ENCODE measurements around the gene GUCY1A1.
A peak's percentile ranks its signal among the peaks of the same experiment; 100 is the strongest.

Gene GUCY1A1

DNA sequence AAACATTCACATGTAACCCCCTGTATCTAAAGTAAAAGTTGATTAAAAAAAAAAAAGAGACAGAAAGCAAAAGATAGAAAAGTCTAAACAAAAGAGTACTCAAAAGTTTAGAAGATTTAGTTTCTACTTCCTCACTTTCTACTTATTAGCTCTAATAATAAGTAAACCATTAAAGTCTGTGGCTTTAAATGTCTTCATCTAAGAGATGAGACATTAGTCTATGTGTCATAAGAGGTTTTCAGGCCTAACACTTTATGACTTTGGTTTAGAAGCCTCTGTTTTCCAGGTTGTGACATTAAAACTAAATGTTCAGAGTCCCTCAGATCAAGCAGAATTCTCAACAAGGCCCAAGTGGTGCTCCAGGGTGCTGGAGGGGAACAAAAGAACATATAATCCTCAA is 42.2 kb upstream of the GUCY1A1 start (continued):
- no peak for TF ChIP-seq ZNF223 (tag by site-specific recombination; IDR thresholded peaks at IDR 0.05)
- no peak for TF ChIP-seq ZNF341 (tag by site-specific recombination; IDR thresholded peaks at IDR 0.05; ENCODE audit: low read depth)
- TF ChIP-seq ZNF623 (tag by site-specific recombination; IDR thresholded peaks at IDR 0.05), result no peak
- TF ChIP-seq ZBTB7A (tag by site-specific recombination; IDR thresholded peaks at IDR 0.05; ENCODE audit: low read depth), result no peak
- TF ChIP-seq KLF1 (tag by site-specific recombination; IDR thresholded peaks at IDR 0.05), result no peak
- TF ChIP-seq ZNF391 (tag by site-specific recombination; IDR thresholded peaks at IDR 0.05; ENCODE audit: borderline replicate concordance, low read depth), result no peak
- no peak for TF ChIP-seq ZNF202 (tag by site-specific recombination; IDR thresholded peaks at IDR 0.05; ENCODE audit: borderline replicate concordance)
- no peak for TF ChIP-seq SP2 (tag by site-specific recombination; IDR thresholded peaks at IDR 0.05)
- TF ChIP-seq WT1 (tag by site-specific recombination; IDR thresholded peaks at IDR 0.05), result no peak
- TF ChIP-seq YY2 (tag by site-specific recombination; IDR thresholded peaks at IDR 0.05), result no peak
- TF ChIP-seq, protein P1, sequence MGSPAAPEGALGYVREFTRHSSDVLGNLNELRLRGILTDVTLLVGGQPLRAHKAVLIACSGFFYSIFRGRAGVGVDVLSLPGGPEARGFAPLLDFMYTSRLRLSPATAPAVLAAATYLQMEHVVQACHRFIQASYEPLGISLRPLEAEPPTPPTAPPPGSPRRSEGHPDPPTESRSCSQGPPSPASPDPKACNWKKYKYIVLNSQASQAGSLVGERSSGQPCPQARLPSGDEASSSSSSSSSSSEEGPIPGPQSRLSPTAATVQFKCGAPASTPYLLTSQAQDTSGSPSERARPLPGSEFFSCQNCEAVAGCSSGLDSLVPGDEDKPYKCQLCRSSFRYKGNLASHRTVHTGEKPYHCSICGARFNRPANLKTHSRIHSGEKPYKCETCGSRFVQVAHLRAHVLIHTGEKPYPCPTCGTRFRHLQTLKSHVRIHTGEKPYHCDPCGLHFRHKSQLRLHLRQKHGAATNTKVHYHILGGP (tag by site-specific recombination; IDR thresholded peaks at IDR 0.05), result no peak

DNA sequence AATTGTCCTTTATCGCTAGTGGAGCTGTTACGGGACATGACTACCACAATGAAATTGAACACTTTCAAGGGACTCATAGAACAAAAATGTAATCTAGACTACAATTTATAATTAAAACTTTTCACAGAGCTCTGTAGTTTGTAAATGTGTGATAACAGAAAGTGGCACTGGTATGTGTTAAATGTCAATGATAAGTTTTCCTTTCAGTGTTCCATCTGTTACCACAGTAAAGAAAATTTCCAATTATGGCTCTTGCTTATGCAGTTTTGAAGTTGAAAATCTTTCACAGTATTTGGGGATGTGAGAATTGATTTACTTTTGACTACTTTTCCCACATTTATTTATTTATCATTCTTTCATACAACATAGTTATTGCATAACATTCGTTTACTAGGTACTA is 40.1 kb upstream of the GUCY1A1 start:
- no peak overlapping the region for H3K27ac ChIP-seq (ENCODE audit: extremely low read depth, low read depth, low read length)
- no peaks in the 10 kb centered on the region for H3K36me3 ChIP-seq (ENCODE audit: control insufficient read depth in 2 of 2, insufficient read depth in 1 of 2, low read length in 2 of 2)
- POLR2A ChIA-PET, result no interaction called here
- no peaks in the 10 kb centered on the region for H3K9me3 ChIP-seq (ENCODE audit: control insufficient read depth, insufficient read depth, low read depth, low read length)
- TF ChIP-seq ZNF416 (tag by site-specific recombination; IDR thresholded peaks at IDR 0.05), result no peak
- H3K4me1 ChIP-seq (ENCODE audit: control insufficient read depth, insufficient read depth, low read length), result peaks cover 13% of the 10 kb centered on the region
- H3K4me3 ChIP-seq (ENCODE audit: low read depth, low read length), result no peak overlapping the region
- CTCF ChIA-PET, result no interaction called here

- H3K4me1 ChIP-seq (ENCODE audit: control insufficient read depth, insufficient read depth, low read length), result peaks cover 13% of the 10 kb centered on the region
- ChIA-PET POLR2A (no interaction called here), CTCF (interaction anchor here (0.6 to 0.7 kb wide), 4 partner anchors 143 to 1486 kb away, joined by 3 to 5 read pairs (median 3); no protein-coding TSS in a partner anchor)
- TF ChIP-seq, protein P2, sequence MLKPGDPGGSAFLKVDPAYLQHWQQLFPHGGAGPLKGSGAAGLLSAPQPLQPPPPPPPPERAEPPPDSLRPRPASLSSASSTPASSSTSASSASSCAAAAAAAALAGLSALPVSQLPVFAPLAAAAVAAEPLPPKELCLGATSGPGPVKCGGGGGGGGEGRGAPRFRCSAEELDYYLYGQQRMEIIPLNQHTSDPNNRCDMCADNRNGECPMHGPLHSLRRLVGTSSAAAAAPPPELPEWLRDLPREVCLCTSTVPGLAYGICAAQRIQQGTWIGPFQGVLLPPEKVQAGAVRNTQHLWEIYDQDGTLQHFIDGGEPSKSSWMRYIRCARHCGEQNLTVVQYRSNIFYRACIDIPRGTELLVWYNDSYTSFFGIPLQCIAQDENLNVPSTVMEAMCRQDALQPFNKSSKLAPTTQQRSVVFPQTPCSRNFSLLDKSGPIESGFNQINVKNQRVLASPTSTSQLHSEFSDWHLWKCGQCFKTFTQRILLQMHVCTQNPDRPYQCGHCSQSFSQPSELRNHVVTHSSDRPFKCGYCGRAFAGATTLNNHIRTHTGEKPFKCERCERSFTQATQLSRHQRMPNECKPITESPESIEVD (tag by site-specific recombination; IDR thresholded peaks at IDR 0.05), result peak; percentile 7; the same call in 1 of the 2 replicates
- TF ChIP-seq REPIN1 (tag by site-specific recombination; IDR thresholded peaks at IDR 0.05; ENCODE audit: low read depth), result no peak
- no peak overlapping the region for H3K4me3 ChIP-seq (ENCODE audit: low read depth, low read length)
- no peaks in the 10 kb centered on the region for H3K36me3 ChIP-seq (ENCODE audit: control insufficient read depth in 2 of 2, insufficient read depth in 1 of 2, low read length in 2 of 2)
- no peak overlapping the region for H3K27ac ChIP-seq (ENCODE audit: extremely low read depth, low read depth, low read length)
- H3K9me3 ChIP-seq (ENCODE audit: control insufficient read depth, insufficient read depth, low read depth, low read length), result no peaks in the 10 kb centered on the region
These were observed 37.3 kb upstream of the GUCY1A1 start for GRCh38 chr4:155629183-155629825.

DNA sequence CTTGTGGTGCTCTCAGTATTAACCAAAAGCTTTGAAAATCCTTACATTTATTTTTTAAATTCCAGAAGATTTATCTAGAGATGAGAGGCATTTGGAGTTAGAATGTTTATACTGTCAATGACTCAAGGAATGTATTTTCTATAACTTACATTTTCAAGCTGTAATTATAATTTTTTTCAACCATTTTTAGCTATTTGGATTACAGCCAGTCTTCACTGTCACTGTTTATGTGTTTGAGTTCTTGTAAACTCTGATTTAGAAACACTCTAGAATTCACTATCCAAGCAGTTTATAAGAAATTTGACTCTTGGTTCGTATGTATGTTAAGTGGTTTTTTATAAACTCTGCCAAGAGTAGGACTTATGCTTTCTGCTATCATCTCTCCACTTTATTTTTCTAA is 36.7 kb upstream of the GUCY1A1 start:
- Histone ChIP-seq H3K9me3 (ENCODE audit: control insufficient read depth, insufficient read depth, low read depth, low read length) (no peaks in the 10 kb centered on the region), H3K4me3 (ENCODE audit: low read depth, low read length) (no peak overlapping the region), H3K4me1 (ENCODE audit: control insufficient read depth, insufficient read depth, low read length) (peaks cover 13% of the 10 kb centered on the region), H3K27ac (ENCODE audit: extremely low read depth, low read depth, low read length) (no peak overlapping the region), H3K36me3 (ENCODE audit: control insufficient read depth in 2 of 2, insufficient read depth in 1 of 2, low read length in 2 of 2) (no peaks in the 10 kb centered on the region)
- ChIA-PET CTCF (interaction anchor here (0.7 kb wide), 1 partner anchor 1485 kb away, joined by 3 read pairs; no protein-coding TSS in a partner anchor), POLR2A (no interaction called here)
- TF ChIP-seq ZNF266 (tag by site-specific recombination; IDR thresholded peaks at IDR 0.05; ENCODE audit: low read depth), result no peak
- no peak for TF ChIP-seq ZBTB48 (tag by site-specific recombination; IDR thresholded peaks at IDR 0.05)
- no peak for TF ChIP-seq ZNF561 (tag by site-specific recombination; IDR thresholded peaks at IDR 0.05; ENCODE audit: borderline replicate concordance)
- TF ChIP-seq PRDM4 (tag by site-specific recombination; IDR thresholded peaks at IDR 0.05), result peak; percentile 11; the same call in 1 of the 2 replicates
- no peak for TF ChIP-seq ZNF48 (tag by site-specific recombination; IDR thresholded peaks at IDR 0.05)
- no peak for TF ChIP-seq ZNF596 (tag by site-specific recombination; IDR thresholded peaks at IDR 0.05)
- no peak for TF ChIP-seq ZNF155 (tag by site-specific recombination; IDR thresholded peaks at IDR 0.05)
- TF ChIP-seq, protein P2 (tag by site-specific recombination; IDR thresholded peaks at IDR 0.05), result peak; percentile 42
- TF ChIP-seq ZNF174 (tag by site-specific recombination; IDR thresholded peaks at IDR 0.05), result no peak
- no peak for TF ChIP-seq ZNF433 (tag by site-specific recombination; IDR thresholded peaks at IDR 0.05; ENCODE audit: low read depth)
- no peak for TF ChIP-seq ZNF37A (tag by site-specific recombination; IDR thresholded peaks at IDR 0.05)

Measured in HEK293 (cell line).